ENCODE measurements around the gene NAPB. TPM values are rescaled to one million over a fixed set of nuclear protein-coding genes. Genes with fewer than 3 reads are reported as not detected.

NAPB gene
- total RNA-seq, 1 experiment from 2014 or later: 4.6 TPM

GRCh38 chr20:23444859-23445258, 23.6 kb upstream of the NAPB start:
- no peaks in the 10 kb centered on the region for H3K36me3 Mint-ChIP-seq (ENCODE audit: insufficient read depth, unreplicated experiment)
- no peaks in the 10 kb centered on the region for H3K4me1 Mint-ChIP-seq (ENCODE audit: low read depth, unreplicated experiment)
- intact Hi-C loops (cut with micrococcal nuclease; ENCODE audit: unreplicated experiment): loop anchor here (5.0 kb wide), 1 partner anchor 217 kb away; no protein-coding TSS in a partner anchor
- CTCF ChIA-PET: no interaction called here
- DNase-seq: no peak
- TF ChIP-seq, protein P1, sequence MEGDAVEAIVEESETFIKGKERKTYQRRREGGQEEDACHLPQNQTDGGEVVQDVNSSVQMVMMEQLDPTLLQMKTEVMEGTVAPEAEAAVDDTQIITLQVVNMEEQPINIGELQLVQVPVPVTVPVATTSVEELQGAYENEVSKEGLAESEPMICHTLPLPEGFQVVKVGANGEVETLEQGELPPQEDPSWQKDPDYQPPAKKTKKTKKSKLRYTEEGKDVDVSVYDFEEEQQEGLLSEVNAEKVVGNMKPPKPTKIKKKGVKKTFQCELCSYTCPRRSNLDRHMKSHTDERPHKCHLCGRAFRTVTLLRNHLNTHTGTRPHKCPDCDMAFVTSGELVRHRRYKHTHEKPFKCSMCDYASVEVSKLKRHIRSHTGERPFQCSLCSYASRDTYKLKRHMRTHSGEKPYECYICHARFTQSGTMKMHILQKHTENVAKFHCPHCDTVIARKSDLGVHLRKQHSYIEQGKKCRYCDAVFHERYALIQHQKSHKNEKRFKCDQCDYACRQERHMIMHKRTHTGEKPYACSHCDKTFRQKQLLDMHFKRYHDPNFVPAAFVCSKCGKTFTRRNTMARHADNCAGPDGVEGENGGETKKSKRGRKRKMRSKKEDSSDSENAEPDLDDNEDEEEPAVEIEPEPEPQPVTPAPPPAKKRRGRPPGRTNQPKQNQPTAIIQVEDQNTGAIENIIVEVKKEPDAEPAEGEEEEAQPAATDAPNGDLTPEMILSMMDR (IDR thresholded peaks at IDR 0.05; ENCODE audit: unreplicated experiment): no peak
- no peaks in the 10 kb centered on the region for H3K9me3 Mint-ChIP-seq (ENCODE audit: low read depth, unreplicated experiment)
- no peak overlapping the region for H3K4me3 Mint-ChIP-seq (ENCODE audit: low read depth, unreplicated experiment)
- no peaks in the 10 kb centered on the region for H3K27me3 Mint-ChIP-seq (ENCODE audit: unreplicated experiment)
- no TSS peak for BruUV-seq (replicated peaks)
- no peak overlapping the region for H3K27ac Mint-ChIP-seq (ENCODE audit: unreplicated experiment)

- H3K27me3 Mint-ChIP-seq (ENCODE audit: unreplicated experiment): no peaks in the 10 kb centered on the region
- DNase-seq: no peak
- H3K4me1 Mint-ChIP-seq (ENCODE audit: low read depth, unreplicated experiment): no peaks in the 10 kb centered on the region
- H3K36me3 Mint-ChIP-seq (ENCODE audit: insufficient read depth, unreplicated experiment): no peaks in the 10 kb centered on the region
- TF ChIP-seq, protein P1 (IDR thresholded peaks at IDR 0.05; ENCODE audit: unreplicated experiment): no peak
- no TSS peak for BruUV-seq (replicated peaks)
- no peak overlapping the region for H3K4me3 Mint-ChIP-seq (ENCODE audit: low read depth, unreplicated experiment)
- CTCF ChIA-PET: no interaction called here
- H3K27ac Mint-ChIP-seq (ENCODE audit: unreplicated experiment): no peak overlapping the region
- intact Hi-C loops (cut with micrococcal nuclease; ENCODE audit: unreplicated experiment): loop anchor here (1.0 to 5.0 kb wide), 2 partner anchors 164 to 220 kb away; no protein-coding TSS in a partner anchor
- no peaks in the 10 kb centered on the region for H3K9me3 Mint-ChIP-seq (ENCODE audit: low read depth, unreplicated experiment)
Observed at GRCh38 chr20:23442436-23442835, 21.1 kb upstream of the NAPB start.

DNA sequence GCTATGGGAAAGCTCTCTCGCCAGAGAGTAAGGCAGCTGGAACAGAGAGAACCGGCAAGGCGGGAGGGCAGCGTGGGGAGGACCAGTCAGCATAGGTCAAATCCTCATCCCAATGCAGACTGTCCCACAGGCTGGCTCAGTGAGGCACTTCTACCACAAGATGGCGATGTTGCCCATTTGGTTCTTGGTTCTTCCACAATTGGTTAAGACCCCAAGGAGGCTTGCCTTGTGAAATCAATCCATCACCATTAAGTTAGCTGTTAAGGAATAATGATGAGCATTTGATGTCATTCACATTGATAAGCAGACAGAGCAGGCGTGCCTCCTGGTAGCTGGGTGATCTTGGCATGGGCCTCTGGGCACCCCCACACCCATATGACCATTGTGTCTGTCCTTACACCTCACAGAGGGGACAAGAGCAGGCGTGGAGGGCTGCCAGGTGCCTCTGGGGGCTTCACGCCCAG, 20.6 kb upstream of the NAPB start:
- BruUV-seq (replicated peaks): no TSS peak
- intact Hi-C loops (cut with micrococcal nuclease; ENCODE audit: unreplicated experiment): loop anchor here (1.0 to 5.0 kb wide), 2 partner anchors 164 to 220 kb away; no protein-coding TSS in a partner anchor
- H3K27ac Mint-ChIP-seq (ENCODE audit: unreplicated experiment): no peak overlapping the region
- CTCF ChIA-PET: interaction anchor here (0.7 kb wide), 1 partner anchor 83 kb away, joined by 3 read pairs; no protein-coding TSS in a partner anchor
- no peaks in the 10 kb centered on the region for H3K27me3 Mint-ChIP-seq (ENCODE audit: unreplicated experiment)
- no peaks in the 10 kb centered on the region for H3K4me1 Mint-ChIP-seq (ENCODE audit: low read depth, unreplicated experiment)
- H3K4me3 Mint-ChIP-seq (ENCODE audit: low read depth, unreplicated experiment): no peak overlapping the region
- no peaks in the 10 kb centered on the region for H3K36me3 Mint-ChIP-seq (ENCODE audit: insufficient read depth, unreplicated experiment)
- TF ChIP-seq, protein P1 (IDR thresholded peaks at IDR 0.05; ENCODE audit: unreplicated experiment): peak; percentile 42
- DNase-seq: peak; percentile 45
- no peaks in the 10 kb centered on the region for H3K9me3 Mint-ChIP-seq (ENCODE audit: low read depth, unreplicated experiment)

- Mint-ChIP-seq H3K4me3 (ENCODE audit: low read depth, unreplicated experiment) (no peak overlapping the region), H3K4me1 (ENCODE audit: low read depth, unreplicated experiment) (no peaks in the 10 kb centered on the region), H3K27ac (ENCODE audit: unreplicated experiment) (no peak overlapping the region), H3K27me3 (ENCODE audit: unreplicated experiment) (no peaks in the 10 kb centered on the region), H3K36me3 (ENCODE audit: insufficient read depth, unreplicated experiment) (no peaks in the 10 kb centered on the region), H3K9me3 (ENCODE audit: low read depth, unreplicated experiment) (no peaks in the 10 kb centered on the region)
- CTCF ChIA-PET: no interaction called here
- TF ChIP-seq, protein P1 (IDR thresholded peaks at IDR 0.05; ENCODE audit: unreplicated experiment): no peak
- no peak for DNase-seq
- intact Hi-C loops (cut with micrococcal nuclease; ENCODE audit: unreplicated experiment): loop anchor here (5.0 kb wide), 1 partner anchor 222 kb away; no protein-coding TSS in a partner anchor
- BruUV-seq (replicated peaks): no TSS peak
Observed at GRCh38 chr20:23440004-23440403, 18.7 kb upstream of the NAPB start.
